H1 (cell line): ENCODE results near the gene DBNDD1. TPM values are rescaled to one million over a fixed set of nuclear protein-coding genes. Genes with fewer than 3 reads are reported as not detected.
"Not testable (repeated sequence)": the region's sequence is repeated elsewhere in the genome, so short reads cannot be mapped to it uniquely, and the experiment has no call there.

Experiments used
- CTCF ChIA-PET: fragments of 300-600 bp; sonication (Branson Sonifier 250); formaldehyde crosslinking; loops from one replicate; lab custom pipeline; 2021; ENCODE audit not compliant: partially characterized antibody; lab: Charles Lee
- POLR2A ChIA-PET: fragments of 300-600 bp; sonication (Branson Sonifier 250); formaldehyde crosslinking; loops from one replicate; lab custom pipeline; 2021; ENCODE audit warnings: inconsistent platforms; ENCODE audit not compliant: partially characterized antibody; lab: Charles Lee
- DNase-seq, 2 experiments: peaks; one replicate each; pipeline versions ENCODE4 v3.0.0 to v3.0.0-alpha.2; 2010 to 2022; ENCODE audit warnings: low spot score in 2 of 2, low read depth in 1 of 2, mixed read lengths in 1 of 2
- FAIRE-seq: peaks from 2 replicates; lab custom pipeline; 2011; peaks lifted over from hg19 to GRCh38; lab: Jason Lieb, UNC
- H2AFZ ChIP-seq: 2 replicates; pipeline ENCODE4 v1.8.1; 2012; ENCODE audit warnings: low read length, inconsistent platforms
- H2AK5ac ChIP-seq: 2 replicates; pipeline ENCODE4 v1.6.1; 2013; ENCODE audit warnings: low read depth, low read length
- H2BK120ac ChIP-seq: replicated peaks from 2 replicates; pipeline ENCODE3; 2013; ENCODE audit warnings: low read depth, low read length, inconsistent platforms
- H2BK12ac ChIP-seq: 2 replicates; pipeline ENCODE4 v1.6.1; 2013; ENCODE audit warnings: low read depth, low read length
- H2BK15ac ChIP-seq: 2 replicates; pipeline ENCODE4 v1.6.1; 2013; ENCODE audit warnings: low read length
- H2BK20ac ChIP-seq: 2 replicates; pipeline ENCODE4 v1.6.1; 2013; ENCODE audit warnings: low read length
- H2BK5ac ChIP-seq: 2 replicates; pipeline ENCODE4 v1.6.1; 2013; ENCODE audit warnings: low read depth, low read length
- H3K14ac ChIP-seq: 2 replicates; pipeline ENCODE4 v1.6.1; 2013; ENCODE audit warnings: inconsistent platforms; ENCODE audit not compliant: insufficient read length
- H3K18ac ChIP-seq: 2 replicates; pipeline ENCODE4 v1.6.1; 2013; ENCODE audit warnings: low read length; ENCODE audit errors: extremely low read depth
- H3K23ac ChIP-seq: 2 replicates; pipeline ENCODE4 v1.6.1; 2013; ENCODE audit warnings: inconsistent platforms; ENCODE audit not compliant: insufficient read length
- H3K23me2 ChIP-seq: 2 replicates; pipeline ENCODE4 v1.6.1; 2013; ENCODE audit warnings: low read depth, low read length
- H3K27ac ChIP-seq: 2 replicates; pipeline ENCODE4 v1.6.1; 2011; ENCODE audit warnings: low read depth, low read length, inconsistent platforms
- H3K27me3 ChIP-seq, 4 experiments: replicated peaks in 1 of 4; 1 replicate in 1 of 4; 2 replicates in 3 of 4; pipeline versions ENCODE4 v1.6.1 to v1.8.1; 2011 to 2013; ENCODE audit warnings: low read length in 3 of 4, mild to moderate bottlenecking in 3 of 4, inconsistent platforms in 2 of 4, mixed read lengths in 2 of 4, moderate library complexity in 1 of 4; ENCODE audit not compliant: control insufficient read depth in 3 of 4, insufficient read depth in 3 of 4; ENCODE audit errors: extremely low read depth in 1 of 4
- H3K36me3 ChIP-seq, 4 experiments: 2 replicates each; pipeline versions ENCODE4 v1.6.1 to v1.8.1; 2011 to 2013; ENCODE audit warnings: mild to moderate bottlenecking in 4 of 4, low read length in 3 of 4, moderate library complexity in 2 of 4, control low read depth in 1 of 4, inconsistent platforms in 1 of 4; ENCODE audit not compliant: insufficient read depth in 4 of 4, control insufficient read depth in 2 of 4
- H3K4ac ChIP-seq: replicated peaks from 2 replicates; pipeline ENCODE3; 2013; ENCODE audit warnings: low read length, low read depth, mixed read lengths, inconsistent platforms; ENCODE audit not compliant: insufficient read length
- H3K4me1 ChIP-seq, 4 experiments: replicated peaks in 1 of 4; 1 replicate in 1 of 4; 2 replicates in 3 of 4; pipeline versions ENCODE4 v1.6.1 to v1.8.1; 2011 to 2013; ENCODE audit warnings: low read length in 3 of 4, inconsistent platforms in 2 of 4, mixed read lengths in 1 of 4; ENCODE audit not compliant: insufficient read depth in 4 of 4, control insufficient read depth in 3 of 4
- H3K4me2 ChIP-seq, 2 experiments: 2 replicates each; pipeline versions ENCODE4 v1.6.1 to v1.8.1; 2011 to 2013; ENCODE audit warnings: low read depth in 2 of 2, low read length in 2 of 2, control low read depth in 1 of 2, inconsistent platforms in 1 of 2, mild to moderate bottlenecking in 1 of 2; ENCODE audit not compliant: insufficient read depth in 1 of 2
- H3K4me3 ChIP-seq, 4 experiments: fragments of 200-600, 300-600 bp in 1 of 4; sonication (generic), shearing (Covaris generic), sonication (Bioruptor Twin) in 1 of 4; 2 replicates each; pipeline versions ENCODE4 v1.5.1 to v1.8.1; 2011 to 2016; ENCODE audit warnings: low read length in 4 of 4, low read depth in 3 of 4, control low read depth in 2 of 4, inconsistent platforms in 2 of 4, mild to moderate bottlenecking in 2 of 4, mixed read lengths in 1 of 4, moderate library complexity in 1 of 4; ENCODE audit not compliant: insufficient read depth in 2 of 4; ENCODE audit errors: extremely low read depth in 1 of 4
- H3K56ac ChIP-seq: replicated peaks from 2 replicates; pipeline ENCODE3; 2013; ENCODE audit warnings: low read depth, mild to moderate bottlenecking, mixed read lengths, low read length, inconsistent platforms; ENCODE audit not compliant: insufficient read length
- H3K79me1 ChIP-seq: 2 replicates; pipeline ENCODE4 v1.6.1; 2013; ENCODE audit warnings: low read depth, low read length, control low read depth
- H3K79me2 ChIP-seq, 2 experiments: 2 replicates each; pipeline versions ENCODE4 v1.6.1 to v1.8.1; 2012 to 2013; ENCODE audit warnings: low read length in 2 of 2, mild to moderate bottlenecking in 2 of 2, inconsistent platforms in 1 of 2; ENCODE audit not compliant: insufficient read depth in 2 of 2, control insufficient read depth in 1 of 2
- H3K9ac ChIP-seq, 4 experiments: replicated peaks in 1 of 4; 1 replicate in 1 of 4; 2 replicates in 3 of 4; pipeline versions ENCODE4 v1.6.1 to v1.8.1; 2011 to 2013; ENCODE audit warnings: low read depth in 3 of 4, low read length in 3 of 4, control low read depth in 2 of 4, mild to moderate bottlenecking in 2 of 4, moderate library complexity in 2 of 4, inconsistent platforms in 1 of 4; ENCODE audit errors: extremely low read depth in 1 of 4
- H3K9me3 ChIP-seq, 2 experiments: 2 replicates each; pipeline versions ENCODE4 v1.6.1 to v1.8.1; 2012 to 2013; ENCODE audit warnings: mild to moderate bottlenecking in 2 of 2, moderate library complexity in 2 of 2, control low read depth in 1 of 2, inconsistent platforms in 1 of 2, low read depth in 1 of 2, low read length in 1 of 2, mixed read lengths in 1 of 2; ENCODE audit not compliant: insufficient read depth in 2 of 2
- H4K20me1 ChIP-seq, 2 experiments: replicated peaks in 1 of 2; 2 replicates each; pipeline versions ENCODE3 to v1.8.1; 2011 to 2013; ENCODE audit warnings: inconsistent platforms in 2 of 2, low read length in 2 of 2, mild to moderate bottlenecking in 1 of 2; ENCODE audit not compliant: insufficient read depth in 2 of 2, control insufficient read depth in 1 of 2
- H4K5ac ChIP-seq: 2 replicates; pipeline ENCODE4 v1.6.1; 2013; ENCODE audit warnings: low read length, low read depth, mixed read lengths, inconsistent platforms; ENCODE audit not compliant: insufficient read length
- H4K8ac ChIP-seq: 2 replicates; pipeline ENCODE4 v1.8.0; 2013; ENCODE audit warnings: mild to moderate bottlenecking, moderate library complexity, low read length, inconsistent platforms; ENCODE audit not compliant: insufficient read depth; ENCODE audit errors: extremely low read depth
- H4K91ac ChIP-seq: replicated peaks from 2 replicates; pipeline ENCODE3; 2013; ENCODE audit warnings: low read length, mixed read lengths, inconsistent platforms; ENCODE audit not compliant: insufficient read length
- BACH1 ChIP-seq: IDR thresholded peaks from 2 replicates; pipeline ENCODE4 v1.6.1; 2012; ENCODE audit warnings: low read length, improper control_type of control experiment
- MAFK ChIP-seq: IDR thresholded peaks from 2 replicates; pipeline ENCODE4 v1.6.1; 2012; ENCODE audit warnings: low read depth, mild to moderate bottlenecking, improper control_type of control experiment, low read length
- WGBS, 2 experiments: shearing (Covaris generic) in 1 of 2; methylation state at CpG; one replicate each; pipeline versions ENCODE4 v1.1.6 to v1.1.7; 2013 to 2015; ENCODE audit warnings: low lambda C conversion rate in 2 of 2, mixed read lengths in 2 of 2, inconsistent platforms in 1 of 2, low coverage in 1 of 2, missing lambda C conversion rate in 1 of 2; ENCODE audit not compliant: insufficient replicate concordance in 2 of 2, insufficient coverage in 1 of 2, insufficient read length in 1 of 2; ENCODE audit errors: extremely low coverage in 1 of 2, missing lambda C conversion rate in 1 of 2; 5-methylcytosine and 5-hydroxymethylcytosine counted together
- polyA plus RNA-seq, 7 experiments: library from polyadenylated mRNA; depleted of rRNA in 3 of 7; stranded (reverse) in 5 of 7; unstranded in 2 of 7; fragments of >200 nt in 5 of 7; fragments of 200-250 nt in 2 of 7; gene quantifications; 1 replicate in 5 of 7; 2 replicates in 1 of 7; 4 replicates in 1 of 7; pipeline versions ENCODE4 v1.2.1 to v1.2.3, GENCODE V29; 2011 to 2013; ENCODE audit warnings: missing spikeins in 2 of 7, mixed read lengths in 2 of 7
- total RNA-seq: library from RNA; stranded (reverse); fragmentation: NEBNext Ultra II Directional; extraction: Animal tissue kit (Norgen Biotek cat#: 25700); gene quantifications from 2 replicates; pipeline ENCODE4 v1.2.1, GENCODE V29; 2021

The DBNDD1 gene
- total and polyA plus RNA-seq, 2 of the 8 experiments (the other 6 are each of a cell fraction or from before 2014, with no cell fraction given), result 69.9 to 92.6 TPM

- H3K56ac ChIP-seq, H4K20me1 ChIP-seq, H3K4ac ChIP-seq, DNase-seq, H3K27me3 ChIP-seq, H4K5ac ChIP-seq, H3K4me1 ChIP-seq, H3K4me2 ChIP-seq, FAIRE-seq, H3K14ac ChIP-seq, H4K91ac ChIP-seq, H3K79me2 ChIP-seq, H3K23ac ChIP-seq, H3K79me1 ChIP-seq, H4K8ac ChIP-seq, H2AFZ ChIP-seq, H2BK20ac ChIP-seq, H2BK120ac ChIP-seq, H3K4me3 ChIP-seq, H2BK15ac ChIP-seq, H3K23me2 ChIP-seq: not testable (repeated sequence)
- Histone ChIP-seq H3K36me3 (peaks cover 19 to 54% (median 34%) of the 10 kb centered on the region in 4 experiments), H2BK12ac (peak overlapping the region; percentile 84), H3K27ac (peak overlapping the region; percentile 92), H2BK5ac (peak overlapping the region; percentile 96), H3K9me3 (peaks cover 21 to 32% of the 10 kb centered on the region in 2 experiments), H2AK5ac (peak overlapping the region; percentile 97), H3K9ac (peak overlapping the region in 2 of 4 experiments; percentile 35 to 60; a peak in 4 of 7 replicates), H3K18ac (peak overlapping the region; percentile 19; the same call in 1 of the 2 replicates)
- ChIA-PET CTCF (interaction anchor here (1.6 kb wide), 1 partner anchor 86 kb away, joined by 4 read pairs; no protein-coding TSS in a partner anchor), POLR2A (interaction anchor here (1.3 kb wide), 1 partner anchor 24 kb away, joined by 4 read pairs; the partner anchor contains the start of gene DBNDD1)
- TF ChIP-seq BACH1, result peak; percentile 98
- TF ChIP-seq MAFK, result peak; percentile 95
- WGBS, 2 experiments, result 89% methylated on average over 8 of the region's 8 CpGs; no CpG with 5 or more reads in 1 of the 2 experiments
Measured at GRCh38 chr16:89994721-89995474, 24.4 kb downstream of the DBNDD1 start.
